ENCODE measurements around the gene MYO1D.
"Not testable (repeated sequence)": the region's sequence is repeated elsewhere in the genome, so short reads cannot be mapped to it uniquely, and the experiment has no call there.

GRCh38 chr17:32923905-32924304 is 47.0 kb upstream of the MYO1D start:
- TF ChIP-seq CTCF (IDR thresholded peaks at IDR 0.05; ENCODE audit: low read depth, low read length); EZH2phosphoT487 (IDR thresholded peaks at IDR 0.05; ENCODE audit: low read depth): not testable (repeated sequence)

All from OCI-LY3 (cell line).